GM10847 (cell line): Measurements from ENCODE around the gene GJB1.

ENCODE experiments used
- POLR2A ChIP-seq: IDR thresholded peaks from 2 replicates; pipeline ENCODE4 v1.6.1; 2011; ENCODE audit not compliant: insufficient read length; ENCODE audit errors: extremely low read depth

GJB1 gene

GRCh38 chrX:71199252-71200008 lies 23.6 kb upstream of the GJB1 start:
- no peak for TF ChIP-seq POLR2A

GRCh38 chrX:71210816-71211215 lies 12.2 kb upstream of the GJB1 start:
- TF ChIP-seq POLR2A = no peak

- TF ChIP-seq POLR2A = no peak
Measured at GRCh38 chrX:71212536-71212935, 10.5 kb upstream of the GJB1 start.

- no peak for TF ChIP-seq POLR2A
Measured at GRCh38 chrX:71214152-71214551, 8.9 kb upstream of the GJB1 start.

- no peak for TF ChIP-seq POLR2A
Measured at GRCh38 chrX:71214604-71215337, 8.3 kb upstream of the GJB1 start.

- no peak for TF ChIP-seq POLR2A
Measured at GRCh38 chrX:71215338-71215912, 7.6 kb upstream of the GJB1 start.

- no peak for TF ChIP-seq POLR2A
Measured at GRCh38 chrX:71216485-71216884, 6.5 kb upstream of the GJB1 start.

- no peak for TF ChIP-seq POLR2A
Measured at GRCh38 chrX:71217298-71217697, 5.7 kb upstream of the GJB1 start.

GRCh38 chrX:71221145-71221544 lies 1.9 kb upstream of the GJB1 start:
- TF ChIP-seq POLR2A = no peak

GRCh38 chrX:71224098-71224708 lies 1.2 kb downstream of the GJB1 start:
- TF ChIP-seq POLR2A = no peak

GRCh38 chrX:71225009-71225408 lies 2.0 kb downstream of the GJB1 start:
- no peak for TF ChIP-seq POLR2A

- no peak for TF ChIP-seq POLR2A
Measured at GRCh38 chrX:71225676-71226075, 2.7 kb downstream of the GJB1 start.

- TF ChIP-seq POLR2A = no peak
Measured at GRCh38 chrX:71227370-71228062, 4.5 kb downstream of the GJB1 start.

GRCh38 chrX:71228063-71228642 lies 5.1 kb downstream of the GJB1 start:
- no peak for TF ChIP-seq POLR2A

GRCh38 chrX:71235482-71235881 lies 12.5 kb downstream of the GJB1 start:
- no peak for TF ChIP-seq POLR2A

- no peak for TF ChIP-seq POLR2A
Measured at GRCh38 chrX:71236836-71237235, 13.8 kb downstream of the GJB1 start.

- no peak for TF ChIP-seq POLR2A
Measured at GRCh38 chrX:71239781-71240180, 16.8 kb downstream of the GJB1 start.
